ENCODE data around the gene NUP50. TPM values are rescaled to one million over a fixed set of nuclear protein-coding genes. Genes with fewer than 3 reads are reported as not detected.

NUP50 gene
- total and polyA plus RNA-seq, 2 of the 13 experiments (the other 11 are each of a cell fraction or from before 2014, with no cell fraction given), result 14.2 to 52.4 TPM

GRCh38 chr22:45202333-45203149 is 38.8 kb downstream of the NUP50 start (continued):
- TF ChIP-seq, protein P1, sequence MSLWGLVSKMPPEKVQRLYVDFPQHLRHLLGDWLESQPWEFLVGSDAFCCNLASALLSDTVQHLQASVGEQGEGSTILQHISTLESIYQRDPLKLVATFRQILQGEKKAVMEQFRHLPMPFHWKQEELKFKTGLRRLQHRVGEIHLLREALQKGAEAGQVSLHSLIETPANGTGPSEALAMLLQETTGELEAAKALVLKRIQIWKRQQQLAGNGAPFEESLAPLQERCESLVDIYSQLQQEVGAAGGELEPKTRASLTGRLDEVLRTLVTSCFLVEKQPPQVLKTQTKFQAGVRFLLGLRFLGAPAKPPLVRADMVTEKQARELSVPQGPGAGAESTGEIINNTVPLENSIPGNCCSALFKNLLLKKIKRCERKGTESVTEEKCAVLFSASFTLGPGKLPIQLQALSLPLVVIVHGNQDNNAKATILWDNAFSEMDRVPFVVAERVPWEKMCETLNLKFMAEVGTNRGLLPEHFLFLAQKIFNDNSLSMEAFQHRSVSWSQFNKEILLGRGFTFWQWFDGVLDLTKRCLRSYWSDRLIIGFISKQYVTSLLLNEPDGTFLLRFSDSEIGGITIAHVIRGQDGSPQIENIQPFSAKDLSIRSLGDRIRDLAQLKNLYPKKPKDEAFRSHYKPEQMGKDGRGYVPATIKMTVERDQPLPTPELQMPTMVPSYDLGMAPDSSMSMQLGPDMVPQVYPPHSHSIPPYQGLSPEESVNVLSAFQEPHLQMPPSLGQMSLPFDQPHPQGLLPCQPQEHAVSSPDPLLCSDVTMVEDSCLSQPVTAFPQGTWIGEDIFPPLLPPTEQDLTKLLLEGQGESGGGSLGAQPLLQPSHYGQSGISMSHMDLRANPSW (CRISPR knock-in tag; IDR thresholded peaks at IDR 0.05; ENCODE audit: borderline replicate concordance), result no peak

GRCh38 chr22:45203150-45203951 is 39.6 kb downstream of the NUP50 start:
- Histone ChIP-seq H3K79me2 (ENCODE audit: insufficient read depth, low read length) (no peaks in the 10 kb centered on the region), H2AFZ (ENCODE audit: low read length) (no peak overlapping the region), H3K9me3 (ENCODE audit: low read length) (no peaks in the 10 kb centered on the region), H3K4me1 (ENCODE audit: insufficient read depth, low read length) (no peaks in the 10 kb centered on the region), H3K27ac (ENCODE audit: extremely low read length, insufficient read depth, low read length) (no peak overlapping the region), H3K9ac (ENCODE audit: insufficient read depth, low read depth, low read length) (no peak overlapping the region), H3K4me2 (ENCODE audit: low read depth, low read length) (no peak overlapping the region), H3K4me3 (replicated peaks in 1 of 3; ENCODE audit: insufficient read depth in 1 of 3, low read depth in 2 of 3, low read length in 3 of 3) (no peak overlapping the region), H3K36me3 (replicated peaks in 1 of 2; ENCODE audit: control insufficient read depth in 1 of 2, insufficient read depth in 2 of 2, low read length in 2 of 2) (peaks cover 14 to 22% of the 10 kb centered on the region in 2 experiments), H3K27me3 (ENCODE audit: control insufficient read depth in 1 of 2, insufficient read depth in 2 of 2, low read length in 2 of 2) (no peaks in the 10 kb centered on the region), H4K20me1 (ENCODE audit: insufficient read depth, low read length) (no peaks in the 10 kb centered on the region; the same call in 1 of the 2 replicates)
- in situ Hi-C loops (cut with HindIII; ENCODE audit: extremely low pct_ligation_motif_present, low pct_unique_long_range_greater_than_20kb), result no loop called here
- no peak for ATAC-seq
- CTCF ChIA-PET (ENCODE audit: low intra/inter-chr PET ratio, low total read pairs), result no interaction called here
- intact Hi-C loops (cut with micrococcal nuclease; ENCODE audit: unreplicated experiment), result no loop called here
- no peak for FAIRE-seq
- DNase-seq (ENCODE audit: low spot score), result no peak
- POLR2A ChIA-PET, result no interaction called here
- 95% methylated on average over 17 of the region's 40 CpGs for WGBS (ENCODE audit: low lambda C conversion rate)
- no TSS peak for BruUV-seq (replicated peaks)
- TF ChIP-seq CBX2 (IDR thresholded peaks at IDR 0.05; ENCODE audit: low read depth, low read length) (no peak), CBX2 (CRISPR knock-in tag; IDR thresholded peaks at IDR 0.05; ENCODE audit: low read depth) (no peak), ZNF180 (CRISPR knock-in tag; IDR thresholded peaks at IDR 0.05; ENCODE audit: borderline replicate concordance, low read depth) (no peak), MED1 (CRISPR knock-in tag; IDR thresholded peaks at IDR 0.05) (no peak), ZNF766 (CRISPR knock-in tag; IDR thresholded peaks at IDR 0.05; ENCODE audit: borderline replicate concordance) (no peak), ZNF660 (CRISPR knock-in tag; IDR thresholded peaks at IDR 0.05; ENCODE audit: borderline replicate concordance, low read depth) (no peak), REST (IDR thresholded peaks at IDR 0.05; ENCODE audit: borderline replicate concordance in 1 of 2, low read depth in 1 of 2, low read length in 2 of 2) (no peak)
- TF ChIP-seq, protein P2, sequence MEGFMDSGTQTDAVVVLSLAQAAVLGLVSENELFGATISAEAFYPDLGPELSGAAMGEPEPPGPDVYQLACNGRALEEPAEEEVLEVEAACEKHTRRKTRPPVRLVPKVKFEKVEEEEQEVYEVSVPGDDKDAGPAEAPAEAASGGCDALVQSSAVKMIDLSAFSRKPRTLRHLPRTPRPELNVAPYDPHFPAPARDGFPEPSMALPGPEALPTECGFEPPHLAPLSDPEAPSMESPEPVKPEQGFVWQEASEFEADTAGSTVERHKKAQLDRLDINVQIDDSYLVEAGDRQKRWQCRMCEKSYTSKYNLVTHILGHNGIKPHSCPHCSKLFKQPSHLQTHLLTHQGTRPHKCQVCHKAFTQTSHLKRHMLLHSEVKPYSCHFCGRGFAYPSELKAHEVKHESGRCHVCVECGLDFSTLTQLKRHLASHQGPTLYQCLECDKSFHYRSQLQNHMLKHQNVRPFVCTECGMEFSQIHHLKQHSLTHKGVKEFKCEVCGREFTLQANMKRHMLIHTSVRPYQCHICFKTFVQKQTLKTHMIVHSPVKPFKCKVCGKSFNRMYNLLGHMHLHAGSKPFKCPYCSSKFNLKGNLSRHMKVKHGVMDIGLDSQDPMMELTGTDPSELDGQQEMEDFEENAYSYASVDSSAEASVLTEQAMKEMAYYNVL (CRISPR knock-in tag; IDR thresholded peaks at IDR 0.05; ENCODE audit: borderline replicate concordance), result no peak
- TF ChIP-seq, protein P3, sequence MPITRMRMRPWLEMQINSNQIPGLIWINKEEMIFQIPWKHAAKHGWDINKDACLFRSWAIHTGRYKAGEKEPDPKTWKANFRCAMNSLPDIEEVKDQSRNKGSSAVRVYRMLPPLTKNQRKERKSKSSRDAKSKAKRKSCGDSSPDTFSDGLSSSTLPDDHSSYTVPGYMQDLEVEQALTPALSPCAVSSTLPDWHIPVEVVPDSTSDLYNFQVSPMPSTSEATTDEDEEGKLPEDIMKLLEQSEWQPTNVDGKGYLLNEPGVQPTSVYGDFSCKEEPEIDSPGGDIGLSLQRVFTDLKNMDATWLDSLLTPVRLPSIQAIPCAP (CRISPR knock-in tag; IDR thresholded peaks at IDR 0.05; ENCODE audit: low read depth), result no peak
